Kidney (tissue), 14 donors: ENCODE measurements around the gene LPCAT1. TPM values are rescaled to one million over a fixed set of nuclear protein-coding genes. Genes with fewer than 3 reads are reported as not detected.

Experiments used
- DNase-seq, 5 donors: peaks; one replicate each; pipeline ENCODE4 v3.0.0-alpha.2; 2013 to 2020
- FAIRE-seq: peaks from 2 replicates; lab custom pipeline; 2012; peaks lifted over from hg19 to GRCh38; lab: Jason Lieb, UNC
- H3K27ac ChIP-seq, 2 donors: one replicate each; pipeline ENCODE4 v1.7.0; 2013; ENCODE audit warnings: low read depth in 2 of 2, low read length in 2 of 2, inconsistent platforms in 1 of 2
- H3K27me3 ChIP-seq: one replicate; pipeline ENCODE4 v1.7.1; 2013; ENCODE audit warnings: low read length, inconsistent platforms; ENCODE audit not compliant: control insufficient read depth, insufficient read depth
- H3K36me3 ChIP-seq, 3 donors: one replicate each; pipeline versions ENCODE4 v1.7.0 to v1.7.1; 2013; ENCODE audit warnings: low read length in 3 of 3, control low read depth in 1 of 3, inconsistent platforms in 1 of 3; ENCODE audit not compliant: insufficient read depth in 3 of 3, control insufficient read depth in 2 of 3
- H3K4me1 ChIP-seq, 3 donors: one replicate each; pipeline versions ENCODE4 v1.7.0 to v1.7.1; 2013; ENCODE audit warnings: low read length in 3 of 3, inconsistent platforms in 1 of 3, low read depth in 1 of 3; ENCODE audit not compliant: control insufficient read depth in 2 of 3, insufficient read depth in 2 of 3
- H3K4me3 ChIP-seq, 3 donors: one replicate each; pipeline versions ENCODE4 v1.7.0 to v1.8.1; 2013; ENCODE audit warnings: low read length in 3 of 3, control low read depth in 1 of 3, inconsistent platforms in 1 of 3
- H3K9ac ChIP-seq, 3 donors: one replicate each; pipeline versions ENCODE4 v1.7.0 to v1.7.1; 2013; ENCODE audit warnings: low read length in 3 of 3, control low read depth in 1 of 3, inconsistent platforms in 1 of 3
- H3K9me3 ChIP-seq, 3 donors: one replicate each; pipeline versions ENCODE4 v1.7.0 to v1.7.1; 2013; ENCODE audit warnings: low read length in 3 of 3, control low read depth in 1 of 3, inconsistent platforms in 1 of 3; ENCODE audit not compliant: control insufficient read depth in 2 of 3, insufficient read depth in 1 of 3
- intact Hi-C: fragments of 100-400 bp; cut with DNase I; formaldehyde crosslinking; loops from one replicate; pipeline ENCODE4 v1.11.1; 2022
- polyA plus RNA-seq: library from polyadenylated mRNA; stranded (reverse); fragments of 350-450 nt; fragmentation: Illumina TruSeq; extraction: RNeasy Lipid Tissue Mini Kit (QIAGEN cat#74804); gene quantifications from one replicate; pipeline ENCODE4 v1.2.3, GENCODE V29; 2014; ENCODE audit warnings: low read depth, low replicate concordance; ENCODE audit not compliant: insufficient read depth
- total RNA-seq: library from RNA; stranded (reverse); fragmentation: NEBNext Ultra II Directional; extraction: Animal tissue kit (Norgen Biotek cat#: 25700); gene quantifications from one replicate; pipeline ENCODE4 v1.2.1, GENCODE V29; 2021
- TF ChIP-seq, protein P1 (sequence below): IDR thresholded peaks from 3 replicates; pipeline ENCODE4 v1.5.1; 2012; ENCODE audit warnings: mild to moderate bottlenecking, moderate library complexity, borderline replicate concordance; ENCODE audit not compliant: insufficient read depth; ENCODE audit errors: extremely low read depth
- donor health status: control.
- donor health status: control.
- donor health status: control.
- donor health status: control.
- donor health status: control.
- donor health status: DM: yes; HTN: yes; CAD: no.
- donor health status: Normal renal cell carcinoma (clear cell type).

Gene LPCAT1
- total and polyA plus RNA-seq, 2 donors from 2014 or later = 22.2 to 46.5 TPM

DNA sequence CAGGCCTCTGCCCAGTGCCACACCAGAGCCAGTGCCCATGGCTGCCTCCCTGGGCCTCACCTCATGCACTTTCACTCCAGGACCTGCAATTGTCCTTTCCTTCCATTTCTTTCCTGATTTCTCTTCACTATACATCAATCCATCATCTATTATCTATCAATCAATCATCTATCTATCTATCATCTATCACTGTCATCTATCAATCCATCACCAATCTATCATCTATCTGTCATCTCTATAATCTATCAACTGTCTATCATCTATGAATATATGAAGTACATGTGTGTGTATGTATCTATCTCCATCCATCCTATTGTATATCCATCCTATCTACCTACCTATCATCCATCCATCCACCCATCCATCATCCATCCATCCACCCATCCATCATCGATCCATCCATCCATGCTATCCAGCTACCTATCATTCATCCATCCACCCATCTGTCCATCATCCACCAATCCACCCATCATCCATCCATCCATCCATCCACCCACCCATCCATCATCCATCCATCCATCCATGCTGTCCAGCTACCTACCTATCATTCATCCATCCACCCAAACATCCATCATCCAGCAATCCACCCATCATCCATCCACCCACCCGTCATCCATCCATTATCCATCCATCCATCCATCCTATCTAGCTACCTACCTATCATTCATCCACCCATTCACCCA, 105.4 kb downstream of the LPCAT1 start:
- no peak for FAIRE-seq
- no peak overlapping the region for H3K4me3 ChIP-seq

DNA sequence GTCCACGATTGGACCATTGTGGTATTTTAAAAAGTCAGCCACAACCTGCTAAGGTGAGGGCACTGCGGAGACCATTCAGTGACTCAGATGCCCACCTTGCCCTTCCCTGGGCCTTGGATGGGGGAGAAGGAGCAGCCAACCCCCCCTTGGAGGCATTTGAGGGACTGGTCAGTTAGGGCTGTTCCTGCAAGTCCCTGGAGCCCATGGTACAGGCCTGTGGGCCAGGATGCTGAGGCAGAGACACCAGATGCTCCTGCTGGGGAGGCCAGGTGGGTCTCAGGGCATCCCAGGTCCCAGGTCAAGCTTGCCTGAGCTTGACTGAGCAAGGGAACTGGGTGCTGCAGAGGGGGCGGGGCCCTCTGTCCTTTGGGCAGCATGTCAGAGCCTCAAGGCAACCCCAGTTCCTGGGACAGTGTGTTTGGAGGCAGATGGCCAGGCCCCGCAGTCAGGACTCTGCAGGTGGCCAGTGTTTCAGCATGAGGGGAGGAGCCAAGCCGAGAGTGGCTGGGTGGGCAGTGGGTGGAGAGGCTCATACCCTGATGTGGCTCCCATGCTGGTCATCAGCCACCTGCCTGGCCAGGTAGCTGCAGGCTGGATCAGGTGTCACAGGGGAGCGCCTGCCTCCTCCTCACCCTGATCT, 106.1 kb downstream of the LPCAT1 start:
- H3K27ac ChIP-seq = no peak overlapping the region
- no peak overlapping the region for H3K9ac ChIP-seq
- FAIRE-seq (no peak), DNase-seq (peak in 1 of 5 donors; percentile 32)
- TF ChIP-seq, protein P1, sequence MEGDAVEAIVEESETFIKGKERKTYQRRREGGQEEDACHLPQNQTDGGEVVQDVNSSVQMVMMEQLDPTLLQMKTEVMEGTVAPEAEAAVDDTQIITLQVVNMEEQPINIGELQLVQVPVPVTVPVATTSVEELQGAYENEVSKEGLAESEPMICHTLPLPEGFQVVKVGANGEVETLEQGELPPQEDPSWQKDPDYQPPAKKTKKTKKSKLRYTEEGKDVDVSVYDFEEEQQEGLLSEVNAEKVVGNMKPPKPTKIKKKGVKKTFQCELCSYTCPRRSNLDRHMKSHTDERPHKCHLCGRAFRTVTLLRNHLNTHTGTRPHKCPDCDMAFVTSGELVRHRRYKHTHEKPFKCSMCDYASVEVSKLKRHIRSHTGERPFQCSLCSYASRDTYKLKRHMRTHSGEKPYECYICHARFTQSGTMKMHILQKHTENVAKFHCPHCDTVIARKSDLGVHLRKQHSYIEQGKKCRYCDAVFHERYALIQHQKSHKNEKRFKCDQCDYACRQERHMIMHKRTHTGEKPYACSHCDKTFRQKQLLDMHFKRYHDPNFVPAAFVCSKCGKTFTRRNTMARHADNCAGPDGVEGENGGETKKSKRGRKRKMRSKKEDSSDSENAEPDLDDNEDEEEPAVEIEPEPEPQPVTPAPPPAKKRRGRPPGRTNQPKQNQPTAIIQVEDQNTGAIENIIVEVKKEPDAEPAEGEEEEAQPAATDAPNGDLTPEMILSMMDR = no peak
- no peaks in the 10 kb centered on the region for H3K27me3 ChIP-seq
- no peaks in the 10 kb centered on the region for H3K4me1 ChIP-seq
- intact Hi-C loops = no loop called here
- H3K4me3 ChIP-seq = no peak overlapping the region
- no peaks in the 10 kb centered on the region for H3K9me3 ChIP-seq
- no peaks in the 10 kb centered on the region for H3K36me3 ChIP-seq

More for the DNA sequence above, 105.4 kb downstream of the LPCAT1 start:
- DNase-seq = peak in 1 of 5 donors; percentile 48
- Histone ChIP-seq H3K9ac (no peak overlapping the region), H3K27ac (no peak overlapping the region), H3K27me3 (no peaks in the 10 kb centered on the region), H3K9me3 (no peaks in the 10 kb centered on the region), H3K36me3 (no peaks in the 10 kb centered on the region), H3K4me1 (no peaks in the 10 kb centered on the region)
- intact Hi-C loops = no loop called here
- TF ChIP-seq, protein P1 = no peak

DNA sequence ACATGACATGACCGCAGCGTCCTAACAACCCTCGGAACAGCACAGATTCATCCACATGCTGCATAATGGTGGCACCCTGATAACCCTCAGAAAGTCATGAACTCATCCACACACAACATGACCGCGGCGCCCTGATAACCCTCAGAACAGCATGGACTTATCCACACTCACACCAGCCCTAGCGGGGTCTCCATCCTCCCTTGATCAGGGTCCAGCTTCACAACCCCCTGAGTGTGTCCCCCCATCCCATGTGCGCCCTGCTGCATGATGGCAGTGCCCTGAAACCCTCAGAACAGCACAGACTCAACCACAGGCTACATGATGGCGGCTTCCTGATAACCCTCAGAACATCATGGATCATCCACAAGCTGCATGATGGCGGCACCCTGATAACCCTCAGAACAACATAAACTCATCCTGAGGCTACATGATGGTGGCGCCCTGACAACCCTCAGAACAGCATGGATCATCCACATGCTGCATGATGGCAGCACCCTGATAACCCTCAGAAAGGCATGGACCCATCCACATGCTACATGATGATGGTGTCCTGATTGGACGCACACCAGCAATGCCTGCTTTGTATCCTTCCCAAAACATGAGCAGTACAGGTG, 106.8 kb downstream of the LPCAT1 start:
- no peak for FAIRE-seq
- intact Hi-C loops = no loop called here
- no peaks in the 10 kb centered on the region for H3K36me3 ChIP-seq
- H3K4me3 ChIP-seq = no peak overlapping the region
- H3K9me3 ChIP-seq = no peaks in the 10 kb centered on the region
- peak in 1 of 5 donors; percentile 26 for DNase-seq
- TF ChIP-seq, protein P1 = no peak
- H3K27me3 ChIP-seq = no peaks in the 10 kb centered on the region
- H3K4me1 ChIP-seq = no peaks in the 10 kb centered on the region
- no peak overlapping the region for H3K27ac ChIP-seq
- no peak overlapping the region for H3K9ac ChIP-seq
